ENCODE data around the gene FBN3. TPM values are rescaled to one million over a fixed set of nuclear protein-coding genes. Genes with fewer than 3 reads are reported as not detected.
"Not testable (repeated sequence)": the region's sequence is repeated elsewhere in the genome, so short reads cannot be mapped to it uniquely, and the experiment has no call there.

FBN3 gene
- total RNA-seq, 2 experiments from 2014 or later = not detected

DNA sequence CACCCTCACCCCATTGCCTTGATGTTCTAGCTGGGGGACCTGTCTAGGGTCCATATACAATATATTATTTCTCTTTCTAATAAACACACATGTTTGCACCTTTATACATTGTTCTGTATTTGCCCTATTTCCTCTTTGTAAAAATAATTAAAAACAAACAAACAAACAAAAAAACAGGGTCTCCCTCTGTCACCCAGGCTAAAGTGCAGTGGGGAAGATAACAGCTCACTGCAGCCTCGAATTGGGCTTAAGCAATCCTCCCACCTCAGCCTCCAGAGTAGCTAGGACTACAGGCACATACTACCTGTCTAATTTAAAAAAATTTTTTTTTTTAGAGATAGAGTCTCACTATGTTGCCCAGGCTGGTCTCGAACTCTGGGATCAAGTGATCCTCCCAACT, 5.9 kb upstream of the FBN3 start:
- Mint-ChIP-seq H3K27me3 (peaks cover 59% of the 10 kb centered on the region), H3K9me3 (no peaks in the 10 kb centered on the region), H3K27ac (no peak overlapping the region), H3K36me3 (no peaks in the 10 kb centered on the region), H3K4me1 (no peaks in the 10 kb centered on the region), H3K4me3 (no peak overlapping the region)
- no peak for DNase-seq

DNA sequence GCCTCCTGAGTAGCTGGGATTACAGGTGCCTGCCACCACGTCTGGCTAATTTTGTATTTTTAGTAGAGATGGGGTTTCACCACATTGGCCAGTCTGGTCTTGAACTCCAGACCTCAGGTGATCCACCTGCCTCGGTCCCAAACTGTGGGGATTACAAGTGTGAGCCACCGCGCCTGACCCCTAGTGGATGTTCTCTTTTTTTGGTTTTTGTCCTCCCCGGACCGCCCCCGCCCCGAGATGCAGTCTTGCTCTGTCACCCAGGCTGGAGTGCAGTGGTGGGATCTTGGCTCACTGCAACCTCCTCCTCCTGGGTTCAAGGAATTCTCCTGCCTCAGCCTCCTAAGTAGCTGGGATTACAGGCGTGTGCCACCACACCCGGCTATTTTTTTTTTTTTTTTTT, 4.6 kb upstream of the FBN3 start:
- DNase-seq = peak; percentile 27

DNA sequence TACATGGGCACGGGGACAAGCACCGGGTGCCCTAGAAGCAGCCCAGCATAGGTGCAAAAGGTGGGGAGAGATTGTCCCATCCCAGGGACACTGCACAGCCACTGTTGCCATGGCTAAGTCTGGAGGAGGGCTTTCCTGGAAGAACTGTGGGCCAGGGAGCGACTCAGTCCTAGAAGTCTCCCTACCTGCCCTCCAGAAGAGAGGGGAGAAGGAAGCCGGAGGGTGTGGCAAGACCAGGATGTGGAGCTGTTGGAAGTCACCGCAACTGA, 2.3 kb upstream of the FBN3 start:
- no peak overlapping the region for H3K4me3 Mint-ChIP-seq

More for the DNA sequence above, 4.6 kb upstream of the FBN3 start:
- not testable (repeated sequence) for H3K9me3 Mint-ChIP-seq, H3K36me3 Mint-ChIP-seq, H3K27ac Mint-ChIP-seq, H3K4me1 Mint-ChIP-seq, H3K4me3 Mint-ChIP-seq
- peaks cover 66% of the 10 kb centered on the region for H3K27me3 Mint-ChIP-seq

DNA sequence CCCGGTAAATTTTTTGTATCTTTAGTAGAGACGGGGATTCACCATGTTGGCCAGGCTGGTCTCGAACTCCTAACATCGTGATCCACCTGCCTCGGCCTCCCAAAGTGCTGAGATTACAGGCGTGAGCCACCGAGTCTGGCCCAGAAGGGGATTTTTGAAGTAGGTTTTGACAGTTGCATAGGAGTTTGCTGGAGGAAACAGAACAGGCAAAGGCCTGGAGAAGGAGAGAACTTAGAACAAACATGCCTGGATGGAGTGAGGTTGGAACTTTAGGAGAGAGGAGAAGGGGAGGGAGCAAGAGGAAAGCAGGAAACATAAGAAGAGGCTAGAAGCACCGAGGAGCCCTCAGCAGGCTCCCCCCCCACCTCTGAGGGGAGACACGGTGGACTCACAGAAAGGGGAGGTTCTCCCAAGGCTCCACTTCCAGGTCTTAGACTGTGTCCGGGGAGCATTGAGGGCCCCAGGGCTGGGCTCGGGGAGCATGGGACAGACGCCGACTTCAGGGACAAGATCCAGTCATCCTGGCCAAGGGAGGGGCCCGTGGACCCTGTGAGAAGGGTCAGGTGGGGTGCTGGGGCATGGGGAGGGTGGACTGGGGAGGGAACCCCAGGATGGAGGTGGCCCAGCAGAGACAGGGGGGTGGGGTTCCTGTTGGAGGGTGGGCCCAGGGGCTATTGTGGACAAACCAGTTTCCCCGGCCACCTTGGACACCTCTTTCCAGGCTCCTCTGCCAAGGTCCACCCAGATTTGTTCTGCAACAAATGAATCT, 1.8 kb upstream of the FBN3 start:
- H3K4me1 Mint-ChIP-seq = peaks cover 3% of the 10 kb centered on the region
- H3K27ac Mint-ChIP-seq = no peak overlapping the region
- H3K4me3 Mint-ChIP-seq = no peak overlapping the region
- peaks cover 85% of the 10 kb centered on the region for H3K27me3 Mint-ChIP-seq
- H3K9me3 Mint-ChIP-seq = no peaks in the 10 kb centered on the region
- peaks cover 2% of the 10 kb centered on the region for H3K36me3 Mint-ChIP-seq
- DNase-seq = no peak

More for the DNA sequence above, 2.3 kb upstream of the FBN3 start:
- Mint-ChIP-seq H3K36me3 (peaks cover 2% of the 10 kb centered on the region), H3K4me1 (peaks cover 3% of the 10 kb centered on the region), H3K9me3 (no peaks in the 10 kb centered on the region), H3K27me3 (peaks cover 79% of the 10 kb centered on the region), H3K27ac (no peak overlapping the region)
- no peak for DNase-seq

DNA sequence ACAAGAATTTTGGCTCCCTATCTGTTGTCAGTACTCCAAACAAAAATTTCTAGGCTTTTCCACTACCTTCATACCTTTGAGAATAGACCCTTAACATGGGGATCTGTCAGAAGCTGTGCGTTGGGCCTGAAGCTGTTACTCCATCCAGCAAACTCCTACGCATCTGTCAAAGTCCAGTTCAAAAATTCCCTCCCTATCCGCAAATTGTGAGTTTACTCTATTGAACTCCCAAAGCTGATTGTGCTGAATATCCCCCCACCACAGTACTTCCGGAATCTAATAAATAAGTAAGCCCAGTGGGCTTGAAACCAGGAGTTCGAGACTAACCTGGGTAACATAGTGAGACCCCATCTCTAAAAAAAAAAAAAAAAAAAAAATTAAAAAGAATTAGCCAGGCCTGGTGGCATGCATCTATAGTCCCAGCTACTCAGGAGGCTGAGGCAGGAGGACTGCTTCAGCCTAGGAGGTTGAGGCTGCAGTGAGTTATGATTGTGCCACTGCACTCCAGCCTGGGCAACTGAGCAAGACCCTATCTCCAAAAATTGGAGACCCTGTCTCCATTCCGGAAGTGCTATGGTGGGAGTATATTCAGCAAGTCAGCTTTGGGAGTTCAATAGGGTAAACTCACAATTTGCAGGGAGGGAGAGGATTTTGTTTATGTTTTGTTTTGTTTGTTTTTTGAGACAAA, 930 bp upstream of the FBN3 start:
- Mint-ChIP-seq H3K4me1 (peaks cover 3% of the 10 kb centered on the region), H3K36me3 (peaks cover 2% of the 10 kb centered on the region), H3K27me3 (peaks cover 78% of the 10 kb centered on the region), H3K27ac (no peak overlapping the region), H3K9me3 (no peaks in the 10 kb centered on the region), H3K4me3 (no peak overlapping the region)
- no peak for DNase-seq

DNA sequence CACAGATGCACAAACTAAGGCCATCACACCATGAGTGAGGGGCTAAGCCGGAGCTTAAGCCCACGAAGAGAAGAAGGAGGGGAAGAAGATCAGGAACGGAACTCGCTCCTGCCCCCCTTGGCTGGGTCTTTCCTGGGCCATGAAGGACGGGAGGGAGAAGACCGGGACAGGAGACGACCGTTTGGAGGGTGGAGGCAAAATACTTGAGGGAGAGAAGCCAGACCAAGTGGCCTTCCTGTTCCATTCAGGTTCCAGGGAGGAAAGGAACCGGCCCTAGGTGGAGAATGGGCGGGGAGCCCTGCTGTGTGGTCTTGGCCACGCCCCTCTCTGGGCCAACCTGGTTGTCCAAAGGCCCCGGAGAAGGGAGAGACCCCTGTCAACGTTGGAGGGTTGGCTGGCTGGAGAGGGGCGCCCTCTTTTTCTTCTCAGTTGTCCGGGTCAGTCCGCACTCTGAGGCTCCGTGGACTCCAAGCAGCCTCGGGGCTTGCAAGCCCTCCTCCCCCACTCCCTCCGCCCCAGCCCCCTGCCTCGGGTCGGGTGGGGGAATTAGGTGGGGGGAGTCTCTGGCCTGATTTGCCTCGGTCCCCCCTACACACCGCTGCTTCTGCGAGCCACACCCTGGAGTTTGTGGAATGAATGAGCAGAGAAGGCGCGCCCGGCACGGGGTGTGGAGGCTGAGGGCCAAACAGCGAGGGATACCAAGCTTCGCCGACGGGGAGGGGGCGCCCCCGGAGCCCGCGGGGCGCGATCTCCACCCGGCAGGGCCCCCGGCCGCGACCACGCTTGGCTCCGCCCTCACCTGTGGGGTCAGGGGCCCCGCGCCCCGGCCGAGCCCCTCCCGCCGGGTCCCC, 757 bp downstream of the FBN3 start:
- no peak for DNase-seq
- H3K9me3 Mint-ChIP-seq = no peaks in the 10 kb centered on the region
- peaks cover 64% of the 10 kb centered on the region for H3K27me3 Mint-ChIP-seq
- H3K4me3 Mint-ChIP-seq = peak overlapping the region; percentile 8
- H3K36me3 Mint-ChIP-seq = peaks cover 2% of the 10 kb centered on the region
- H3K4me1 Mint-ChIP-seq = peaks cover 3% of the 10 kb centered on the region
- H3K27ac Mint-ChIP-seq = no peak overlapping the region

DNA sequence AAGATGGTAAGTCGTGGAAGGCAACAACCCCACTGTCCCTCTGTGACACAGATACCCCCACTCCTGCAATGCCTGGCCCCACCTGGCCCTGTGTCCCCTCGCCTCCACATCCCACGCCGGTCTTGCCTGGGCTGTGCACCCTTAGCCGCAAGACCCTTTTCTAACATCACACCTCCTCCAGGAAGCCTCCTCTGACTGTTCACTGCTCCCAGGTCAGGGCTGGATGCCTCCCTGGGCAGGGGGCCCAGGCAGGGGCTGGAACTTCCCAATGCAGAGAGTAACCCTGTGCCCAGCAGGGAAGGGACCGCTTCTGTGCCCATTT, 1.3 kb downstream of the FBN3 start:
- H3K27me3 Mint-ChIP-seq = peaks cover 60% of the 10 kb centered on the region
- peak overlapping the region; percentile 8 for H3K4me3 Mint-ChIP-seq
- H3K36me3 Mint-ChIP-seq = peaks cover 2% of the 10 kb centered on the region

DNA sequence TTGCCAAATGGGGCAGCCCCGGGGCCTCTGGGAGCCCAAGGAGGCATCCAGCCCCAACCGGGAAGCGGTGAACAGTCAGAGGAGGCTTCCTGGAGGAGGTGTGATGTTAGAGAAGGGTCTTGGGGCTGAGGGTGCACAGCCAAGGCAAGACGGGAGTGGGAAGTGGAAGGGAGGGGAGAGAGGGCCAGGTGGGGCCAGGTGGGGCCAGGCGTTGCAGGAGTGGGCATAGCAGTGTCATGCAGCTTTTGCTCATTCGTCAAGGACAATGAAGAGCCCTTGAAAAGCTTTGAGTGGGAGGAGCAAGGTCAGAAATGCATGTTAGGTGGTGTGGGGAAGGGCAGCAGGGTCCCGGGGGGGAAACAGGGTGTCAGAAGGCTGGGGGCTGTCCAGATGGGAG, 1.8 kb downstream of the FBN3 start:
- no peak overlapping the region for H3K4me3 Mint-ChIP-seq
- peaks cover 55% of the 10 kb centered on the region for H3K27me3 Mint-ChIP-seq
- H3K27ac Mint-ChIP-seq = no peak overlapping the region
- H3K36me3 Mint-ChIP-seq = peaks cover 2% of the 10 kb centered on the region
- peaks cover 3% of the 10 kb centered on the region for H3K4me1 Mint-ChIP-seq
- no peak for DNase-seq
- H3K9me3 Mint-ChIP-seq = no peaks in the 10 kb centered on the region

More for the DNA sequence above, 1.3 kb downstream of the FBN3 start:
- Mint-ChIP-seq H3K9me3 (no peaks in the 10 kb centered on the region), H3K4me1 (peaks cover 3% of the 10 kb centered on the region), H3K27ac (no peak overlapping the region)
- DNase-seq = no peak

DNA sequence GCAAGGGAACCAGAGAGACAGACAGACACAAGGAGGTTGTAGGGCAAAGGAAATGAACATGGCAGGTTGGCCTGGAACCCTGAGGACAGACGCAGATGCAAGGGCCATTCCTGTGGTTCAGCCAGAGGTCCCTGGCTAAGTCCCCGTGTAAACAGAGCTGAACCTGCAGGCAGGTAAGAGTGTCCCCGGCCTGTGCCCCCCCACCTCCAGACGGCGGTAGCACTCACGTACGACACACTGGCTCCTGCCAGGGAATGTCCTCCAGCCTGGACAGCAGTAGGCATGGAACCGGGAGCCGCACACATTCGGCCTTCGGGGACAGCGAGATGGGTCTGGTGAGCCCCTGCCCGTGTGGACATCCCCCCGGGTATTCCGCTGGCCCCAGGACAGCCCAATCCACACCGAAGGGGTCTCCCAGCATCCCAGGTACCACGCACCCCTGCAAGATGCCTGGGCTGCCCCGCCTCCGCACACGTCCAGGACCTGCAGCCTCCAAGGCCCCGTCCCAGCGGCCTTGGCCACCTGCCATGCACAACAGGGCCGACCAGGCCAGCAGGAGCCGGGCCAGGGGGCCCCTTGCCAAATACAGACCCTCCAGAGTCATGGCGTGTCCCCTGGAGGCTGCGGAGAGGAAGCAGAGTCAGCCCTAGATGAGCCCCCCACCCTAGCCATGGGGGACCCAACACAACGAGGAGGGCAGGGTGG, 2.4 kb downstream of the FBN3 start:
- Mint-ChIP-seq H3K9me3 (no peaks in the 10 kb centered on the region), H3K4me3 (no peak overlapping the region), H3K27me3 (peaks cover 50% of the 10 kb centered on the region), H3K27ac (no peak overlapping the region), H3K36me3 (peaks cover 2% of the 10 kb centered on the region), H3K4me1 (peaks cover 3% of the 10 kb centered on the region)
- no peak for DNase-seq

DNA sequence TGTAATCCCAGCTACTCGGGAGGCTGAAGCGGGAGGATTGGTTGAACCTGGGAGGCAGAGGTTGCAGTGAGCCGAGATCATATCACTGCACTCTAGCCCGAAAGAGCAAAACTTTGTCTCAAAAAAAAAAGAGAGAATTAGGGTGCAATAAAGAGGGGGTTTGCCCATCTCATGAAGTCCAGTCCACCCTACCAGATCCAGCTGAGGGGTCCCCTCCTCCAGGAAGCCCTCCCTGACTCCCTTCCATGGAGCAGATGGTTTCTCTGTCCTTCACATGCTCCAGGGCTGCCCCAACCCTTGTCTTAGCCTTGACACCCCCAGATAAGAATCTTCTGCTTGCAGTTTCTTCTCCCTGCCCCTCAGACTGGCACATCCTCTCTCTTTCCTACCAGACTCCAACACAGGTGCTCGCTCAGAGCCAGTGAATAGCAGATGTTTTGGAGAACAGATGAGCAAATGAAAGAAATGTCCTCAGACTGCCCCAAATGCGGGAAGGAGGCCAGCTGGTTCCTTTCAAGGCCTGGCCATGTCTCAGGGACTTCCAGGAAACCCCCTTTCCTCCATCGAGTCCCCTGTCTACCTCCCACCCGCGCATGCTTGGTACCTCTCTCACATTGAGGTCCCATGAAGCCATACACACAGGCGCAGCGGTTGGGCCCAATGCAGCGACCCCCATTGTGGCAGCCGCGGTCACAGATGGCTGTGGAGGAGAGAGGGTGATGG, 5.0 kb downstream of the FBN3 start:
- peaks cover 2% of the 10 kb centered on the region for H3K36me3 Mint-ChIP-seq
- no peak for DNase-seq
- no peak overlapping the region for H3K27ac Mint-ChIP-seq
- H3K4me3 Mint-ChIP-seq = no peak overlapping the region
- peaks cover 27% of the 10 kb centered on the region for H3K27me3 Mint-ChIP-seq
- no peaks in the 10 kb centered on the region for H3K9me3 Mint-ChIP-seq
- H3K4me1 Mint-ChIP-seq = peaks cover 3% of the 10 kb centered on the region

DNA sequence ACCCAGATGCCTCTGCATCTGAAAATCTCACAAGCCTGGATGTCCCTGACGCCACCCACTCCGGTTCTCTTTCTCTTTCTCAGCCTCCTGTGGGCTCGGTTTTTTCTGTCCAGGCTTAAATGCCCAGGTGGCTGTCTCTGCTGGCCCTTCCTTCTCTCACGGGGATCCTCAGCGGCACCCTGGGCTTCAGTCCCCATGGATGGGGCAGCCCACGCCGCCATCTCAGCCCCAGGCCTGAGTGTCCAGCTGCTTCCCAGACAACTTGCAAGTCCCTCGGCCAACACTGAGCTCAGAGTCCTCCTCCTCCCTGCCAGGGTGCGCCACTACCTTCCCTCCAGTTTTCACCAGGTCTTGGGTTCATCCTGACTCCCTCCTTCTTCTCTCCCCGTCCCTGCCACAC, 6.4 kb downstream of the FBN3 start:
- Mint-ChIP-seq H3K27me3 (peaks cover 18% of the 10 kb centered on the region), H3K4me1 (no peaks in the 10 kb centered on the region), H3K4me3 (no peak overlapping the region), H3K27ac (no peak overlapping the region), H3K36me3 (peaks cover 2% of the 10 kb centered on the region), H3K9me3 (no peaks in the 10 kb centered on the region)
- no peak for DNase-seq

DNA sequence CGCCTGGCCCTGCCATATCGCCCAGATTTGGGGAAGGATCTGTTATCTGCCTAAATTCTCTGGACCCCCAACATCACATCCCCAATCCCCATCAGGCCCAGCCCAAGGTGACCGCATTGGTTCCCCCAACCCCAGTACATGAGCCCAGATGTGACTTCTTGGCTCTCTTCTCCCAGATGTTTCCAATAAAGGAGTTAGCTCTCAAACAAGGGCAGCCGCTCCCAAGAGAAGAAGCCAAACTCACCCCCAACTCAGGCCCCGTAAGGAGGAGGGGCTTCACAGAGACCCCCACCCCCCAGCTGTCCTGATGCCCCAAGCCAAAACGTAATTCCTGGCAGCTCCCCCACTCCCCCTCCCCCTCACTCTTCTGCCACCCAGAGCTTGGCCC, 6.9 kb downstream of the FBN3 start:
- Mint-ChIP-seq H3K4me3 (no peak overlapping the region), H3K27me3 (peaks cover 12% of the 10 kb centered on the region), H3K27ac (no peak overlapping the region), H3K4me1 (no peaks in the 10 kb centered on the region), H3K9me3 (no peaks in the 10 kb centered on the region), H3K36me3 (no peaks in the 10 kb centered on the region)
- no peak for DNase-seq

DNA sequence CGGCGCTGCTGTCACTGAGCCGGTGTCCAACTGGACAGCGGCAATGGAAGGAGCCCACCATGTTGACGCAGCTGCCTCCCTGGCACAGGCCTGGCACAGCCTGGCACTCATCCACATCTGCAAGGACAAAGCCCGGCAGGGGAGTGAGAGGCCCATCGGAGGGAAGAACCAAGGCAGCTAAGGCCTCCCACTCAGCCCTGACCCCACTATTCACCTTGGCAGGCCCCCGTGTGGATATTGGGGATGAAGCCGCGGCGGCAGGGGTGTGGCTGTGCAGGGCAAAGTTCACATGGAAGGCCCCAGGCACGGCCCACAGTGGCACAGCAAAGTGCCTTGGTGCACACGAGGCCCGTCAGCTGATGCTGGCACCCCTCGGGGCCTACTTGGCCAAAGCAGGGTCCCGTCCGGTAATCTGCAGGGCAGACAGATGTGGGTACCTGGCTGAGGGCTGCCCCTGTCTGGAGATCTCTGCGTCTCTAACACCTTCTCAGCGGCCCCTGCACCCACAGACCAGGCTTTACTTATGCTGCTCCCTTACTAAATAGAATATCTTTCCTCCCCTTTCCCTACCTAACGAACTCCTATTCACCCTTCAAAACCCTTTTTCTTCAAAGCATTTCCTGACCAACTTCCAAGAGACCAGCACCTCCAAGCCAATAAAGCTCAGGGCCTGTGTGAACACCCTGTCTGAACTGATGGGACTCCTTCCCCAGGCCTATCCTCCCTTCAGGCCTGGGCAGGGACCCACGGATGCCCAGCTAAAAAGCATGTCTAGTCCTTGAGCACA, 7.5 kb downstream of the FBN3 start:
- Mint-ChIP-seq H3K27me3 (peaks cover 9% of the 10 kb centered on the region), H3K9me3 (no peaks in the 10 kb centered on the region), H3K4me1 (no peaks in the 10 kb centered on the region), H3K4me3 (no peak overlapping the region), H3K36me3 (no peaks in the 10 kb centered on the region), H3K27ac (no peak overlapping the region)
- DNase-seq = no peak

DNA sequence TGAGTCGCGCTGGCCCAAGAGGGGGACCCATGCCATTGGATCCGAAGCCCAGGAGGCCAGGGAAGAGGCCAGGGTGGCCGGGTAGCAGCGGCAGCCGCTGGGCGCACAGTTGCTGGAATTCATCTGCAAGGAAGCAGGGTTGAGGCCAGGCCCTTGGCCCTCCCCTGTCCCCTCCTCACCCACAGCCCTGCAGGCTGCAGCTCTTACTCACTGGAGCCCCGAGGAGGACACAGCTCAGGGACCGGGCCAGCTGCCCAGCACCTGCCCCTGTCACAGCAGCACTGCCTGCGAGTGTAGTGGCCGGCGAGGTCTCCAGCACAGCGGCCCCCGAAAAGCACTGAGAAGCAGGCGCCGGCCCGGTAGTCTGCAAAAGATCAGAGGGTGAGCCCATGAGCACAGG, 11.2 kb downstream of the FBN3 start:
- H3K36me3 Mint-ChIP-seq = no peaks in the 10 kb centered on the region
- no peak overlapping the region for H3K4me3 Mint-ChIP-seq

More for the DNA sequence above, 11.2 kb downstream of the FBN3 start:
- Mint-ChIP-seq H3K4me1 (no peaks in the 10 kb centered on the region), H3K27ac (no peak overlapping the region), H3K9me3 (no peaks in the 10 kb centered on the region), H3K27me3 (no peaks in the 10 kb centered on the region)
- DNase-seq = no peak
